HepG2 (cell line): ENCODE results near the gene EMC1. TPM values are rescaled to one million over a fixed set of nuclear protein-coding genes. Genes with fewer than 3 reads are reported as not detected.

Experiments used
- ATAC-seq: fragments of 200-7000 bp; cut with Tn5 transposase; 3 replicates; pipeline ENCODE4 v1.9.1; 2020; ENCODE audit warnings: mild to moderate bottlenecking, moderate library complexity
- BruUV-seq: library from RNA; stranded (reverse); fragments of 400-500 nt; replicated peaks from 2 replicates; lab custom pipeline; 2021; lab: Mats Ljungman, UMichigan
- CTCF ChIA-PET: fragments of 300-600 bp; formaldehyde crosslinking; extraction: SDS; loops from one replicate; lab custom pipeline; 2021; ENCODE audit warnings: low total read pairs, inconsistent platforms, low intra/inter-chr PET ratio; lab: Yijun Ruan, JAX
- POLR2A ChIA-PET: fragments of 350-600 bp; sonication (Branson Sonifier 250); formaldehyde crosslinking; loops from one replicate; lab custom pipeline; 2020; ENCODE audit warnings: antibody characterized with exemption, inconsistent platforms; lab: Yijun Ruan, JAX
- DNase-seq: peaks from one replicate; pipeline ENCODE4 v3.0.0-alpha.2; 2015; ENCODE audit warnings: low spot score
- FAIRE-seq: peaks from 3 replicates; lab custom pipeline; 2011; peaks lifted over from hg19 to GRCh38; lab: Jason Lieb, UNC
- H2AFZ ChIP-seq: one replicate; pipeline ENCODE4 v1.6.1; 2011; ENCODE audit warnings: low read length, inconsistent platforms
- H3K27ac ChIP-seq: fragments of 300-600 bp; 3 replicates; pipeline ENCODE4 v1.8.0; 2011; ENCODE audit warnings: mixed run types, mild to moderate bottlenecking, mixed read lengths, low read length, inconsistent platforms; ENCODE audit not compliant: insufficient read depth; ENCODE audit errors: extremely low read length
- H3K27me3 ChIP-seq, 2 experiments: fragments of 200-600 bp in 1 of 2; 2 replicates in 1 of 2; 3 replicates in 1 of 2; pipeline versions ENCODE4 v1.6.0 to v1.8.0; 2011; ENCODE audit warnings: low read length in 2 of 2, mild to moderate bottlenecking in 2 of 2, moderate library complexity in 2 of 2, inconsistent platforms in 1 of 2; ENCODE audit not compliant: insufficient read depth in 2 of 2, control insufficient read depth in 1 of 2
- H3K36me3 ChIP-seq, 2 experiments: fragments of 200-600 bp in 1 of 2; replicated peaks in 1 of 2; 2 replicates in 1 of 2; 3 replicates in 1 of 2; pipeline versions ENCODE4 v1.5.1 to v1.8.0; 2011; ENCODE audit warnings: low read length in 2 of 2, inconsistent platforms in 1 of 2; ENCODE audit not compliant: insufficient read depth in 2 of 2, control insufficient read depth in 1 of 2
- H3K4me1 ChIP-seq: 2 replicates; pipeline ENCODE4 v1.5.1; 2012; ENCODE audit warnings: low read length, inconsistent platforms; ENCODE audit not compliant: insufficient read depth
- H3K4me2 ChIP-seq: 2 replicates; pipeline ENCODE4 v1.6.0; 2011; ENCODE audit warnings: low read depth, low read length, inconsistent platforms
- H3K4me3 ChIP-seq, 3 experiments: fragments of 200-600 bp in 1 of 3; sonication (generic), shearing (Covaris generic) in 1 of 3; replicated peaks in 1 of 3; 2 replicates each; pipeline ENCODE4 v1.5.1; 2011 to 2016; ENCODE audit warnings: low read length in 3 of 3, inconsistent platforms in 2 of 3, low read depth in 2 of 3, mild to moderate bottlenecking in 2 of 3, control low read depth in 1 of 3, mixed read lengths in 1 of 3; ENCODE audit not compliant: insufficient read depth in 1 of 3
- H3K79me2 ChIP-seq: one replicate; pipeline ENCODE4 v1.6.1; 2011; ENCODE audit warnings: low read length, inconsistent platforms; ENCODE audit not compliant: insufficient read depth
- H3K9ac ChIP-seq: 2 replicates; pipeline ENCODE4 v1.6.0; 2011; ENCODE audit warnings: mild to moderate bottlenecking, low read depth, low read length, inconsistent platforms; ENCODE audit not compliant: insufficient read depth
- H3K9me3 ChIP-seq: 2 replicates; pipeline ENCODE4 v1.5.1; 2012; ENCODE audit warnings: mild to moderate bottlenecking, low read length
- H4K20me1 ChIP-seq: 2 replicates; pipeline ENCODE4 v1.6.0; 2011; ENCODE audit warnings: inconsistent platforms, mild to moderate bottlenecking, low read length, moderate library complexity; ENCODE audit not compliant: insufficient read depth
- BCL6 ChIP-seq: IDR thresholded peaks from 2 replicates; pipeline ENCODE4 v1.6.1; 2016; ENCODE audit warnings: missing genetic modification reagents, missing compliant biosample characterization
- BRCA1 ChIP-seq: sonication (generic); formaldehyde crosslinking; IDR thresholded peaks from 2 replicates; pipeline ENCODE4 v1.4.0; 2020; ENCODE audit warnings: missing genetic modification reagents
- CAMTA2 ChIP-seq: sonication (generic); formaldehyde crosslinking; IDR thresholded peaks from 2 replicates; pipeline ENCODE4 v1.4.0; 2020; ENCODE audit warnings: mild to moderate bottlenecking, missing genetic modification reagents, borderline replicate concordance
- CREM ChIP-seq, 2 experiments: sonication (generic) in 1 of 2; formaldehyde crosslinking in 1 of 2; IDR thresholded peaks; 2 replicates each; pipeline versions ENCODE4 v1.4.0 to v1.6.1; 2016 to 2020; ENCODE audit warnings: antibody characterized with exemption in 1 of 2, mild to moderate bottlenecking in 1 of 2, missing genetic modification reagents in 1 of 2
- FOXC1 ChIP-seq: sonication (generic); formaldehyde crosslinking; IDR thresholded peaks from 2 replicates; pipeline ENCODE4 v1.8.0; 2022; ENCODE audit warnings: mild to moderate bottlenecking, missing genetic modification reagents, borderline replicate concordance
- GPN1 ChIP-seq: sonication (generic); formaldehyde crosslinking; IDR thresholded peaks from 2 replicates; pipeline ENCODE4 v1.5.1; 2020; ENCODE audit warnings: missing genetic modification reagents, borderline replicate concordance
- HOXA5 ChIP-seq: sonication (generic); formaldehyde crosslinking; IDR thresholded peaks from 2 replicates; pipeline ENCODE4 v1.4.0; 2020; ENCODE audit warnings: missing genetic modification reagents
- NAIF1 ChIP-seq: sonication (generic); formaldehyde crosslinking; IDR thresholded peaks from 2 replicates; pipeline ENCODE4 v1.5.0; 2020; ENCODE audit warnings: mild to moderate bottlenecking, missing genetic modification reagents, borderline replicate concordance
- NONO ChIP-seq, 2 experiments: fragments of 450-650 bp in 1 of 2; sonication (generic) in 1 of 2; formaldehyde crosslinking in 1 of 2; IDR thresholded peaks in 1 of 2; conservative IDR thresholded peaks in 1 of 2; 2 replicates each; pipeline versions ENCODE4 v1.6.1 to v1.8.0; 2017 to 2022; ENCODE audit warnings: mild to moderate bottlenecking in 1 of 2, missing genetic modification reagents in 1 of 2, moderate library complexity in 1 of 2
- PHF21A ChIP-seq: sonication (generic); formaldehyde crosslinking; IDR thresholded peaks from 2 replicates; pipeline ENCODE4 v1.5.0; 2020; ENCODE audit warnings: mild to moderate bottlenecking, missing genetic modification reagents
- SMYD3 ChIP-seq: sonication (generic); formaldehyde crosslinking; IDR thresholded peaks from 2 replicates; pipeline ENCODE4 v1.8.1; 2023; ENCODE audit warnings: mild to moderate bottlenecking, missing genetic modification reagents
- ZHX2 ChIP-seq, 2 experiments: sonication (generic) in 1 of 2; formaldehyde crosslinking in 1 of 2; IDR thresholded peaks; 2 replicates each; pipeline versions ENCODE4 v1.6.1 to v1.9.0; 2014 to 2022; ENCODE audit warnings: antibody characterized with exemption in 1 of 2, borderline replicate concordance in 1 of 2, inconsistent platforms in 1 of 2, low read depth in 1 of 2, missing genetic modification reagents in 1 of 2
- ZNF510 ChIP-seq: sonication (generic); formaldehyde crosslinking; IDR thresholded peaks from 2 replicates; pipeline ENCODE4 v1.4.0; 2020; ENCODE audit warnings: low read depth, mild to moderate bottlenecking, missing genetic modification reagents
- ZNF597 ChIP-seq: sonication (generic); formaldehyde crosslinking; IDR thresholded peaks from 2 replicates; pipeline ENCODE4 v1.5.0; 2020; ENCODE audit warnings: missing genetic modification reagents
- ZNF766 ChIP-seq: sonication (generic); formaldehyde crosslinking; IDR thresholded peaks from 2 replicates; pipeline ENCODE4 v1.5.0; 2020; ENCODE audit warnings: missing genetic modification reagents, borderline replicate concordance
- ZNF883 ChIP-seq: sonication (generic); formaldehyde crosslinking; IDR thresholded peaks from 2 replicates; pipeline ENCODE4 v1.5.1; 2020; ENCODE audit warnings: mild to moderate bottlenecking, missing genetic modification reagents; ENCODE audit errors: not compliant biosample characterization
- WGBS: methylation state at CpG from one replicate; pipeline ENCODE4 v1.1.6; 2017; ENCODE audit warnings: low lambda C conversion rate; 5-methylcytosine and 5-hydroxymethylcytosine counted together
- in situ Hi-C: cut with HindIII; loops from 2 replicates; pipeline ENCODE4 v1.10.0; 2017; ENCODE audit warnings: low pct_unique_long_range_greater_than_20kb; ENCODE audit not compliant: extremely low pct_ligation_motif_present
- intact Hi-C: fragments of 100-400 bp; cut with micrococcal nuclease; formaldehyde crosslinking; loops from one replicate; pipeline ENCODE4 v1.10.0; 2022; ENCODE audit not compliant: unreplicated experiment
- polyA plus RNA-seq, 8 experiments: library from polyadenylated mRNA; depleted of rRNA in 3 of 8; stranded (reverse) in 7 of 8; unstranded in 1 of 8; fragments of >200 nt; fragmentation: Illumina TruSeq in 4 of 8; extraction: Trizol in 4 of 8; gene quantifications; 2 replicates each; pipeline versions ENCODE4 v1.2.1 to v1.2.3, GENCODE V29; 2011 to 2016; ENCODE audit warnings: low read depth in 4 of 8, missing spikeins in 1 of 8, mixed read lengths in 1 of 8; ENCODE audit not compliant: insufficient read depth in 1 of 8
- total RNA-seq, 5 experiments: library from RNA; depleted of rRNA; stranded (reverse); fragments of >200 nt; fragmentation: Illumina TruSeq; extraction: Trizol; gene quantifications; 2 replicates each; pipeline ENCODE4 v1.2.3, GENCODE V29; 2016; ENCODE audit warnings: low read depth in 1 of 5
- TF ChIP-seq, protein P1 (sequence below): sonication (generic); formaldehyde crosslinking; IDR thresholded peaks from 2 replicates; pipeline ENCODE4 v1.5.0; 2020; ENCODE audit warnings: missing genetic modification reagents, mild to moderate bottlenecking, borderline replicate concordance

Gene EMC1
- total and polyA plus RNA-seq, 2 of the 13 experiments (the other 11 are each of a cell fraction or from before 2014, with no cell fraction given), result 38.0 to 61.3 TPM

DNA sequence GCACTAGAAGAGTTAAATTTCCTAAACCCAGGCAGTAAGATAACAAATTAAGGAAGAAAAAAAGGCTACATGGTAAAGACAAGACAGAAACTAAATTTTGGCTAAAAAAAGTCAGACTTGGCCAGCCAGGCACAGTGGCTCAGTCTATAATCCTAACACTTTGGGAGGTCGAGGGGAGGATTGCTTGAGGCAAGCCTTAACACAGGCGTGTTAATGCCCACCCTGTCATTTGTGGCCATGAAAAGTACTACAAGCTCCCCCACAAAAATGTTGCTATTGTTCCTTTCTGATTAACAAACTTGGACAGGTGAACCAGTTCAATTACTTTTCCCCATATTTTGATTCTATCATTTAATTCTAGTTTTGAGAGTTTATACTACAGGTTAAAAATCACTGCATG is 73.5 kb downstream of the EMC1 start:
- H2AFZ ChIP-seq, result no peak overlapping the region
- POLR2A ChIA-PET, result no interaction called here

More for the DNA sequence above, 73.5 kb downstream of the EMC1 start:
- no peak overlapping the region for H3K27ac ChIP-seq
- H3K4me3 ChIP-seq, result no peak overlapping the region
- no peaks in the 10 kb centered on the region for H3K27me3 ChIP-seq
- FAIRE-seq (no peak), ATAC-seq (no peak; the same call in 2 of the 3 replicates), DNase-seq (no peak)
- WGBS, result 96% methylated on average over 2 of the region's 2 CpGs
- no peaks in the 10 kb centered on the region for H4K20me1 ChIP-seq
- no peaks in the 10 kb centered on the region for H3K4me1 ChIP-seq
- intact Hi-C loops (loop anchor here (2.0 kb wide), 1 partner anchor 63 kb away; no protein-coding TSS in a partner anchor), in situ Hi-C loops (loop anchor here (10.0 kb wide), 1 partner anchor 57 kb away; no protein-coding TSS in a partner anchor)
- peaks cover 34 to 90% of the 10 kb centered on the region in 2 experiments for H3K36me3 ChIP-seq
- BruUV-seq, result no TSS peak
- H3K9me3 ChIP-seq, result no peaks in the 10 kb centered on the region
- H3K9ac ChIP-seq, result no peak overlapping the region
- CTCF ChIA-PET, result no interaction called here
- no peaks in the 10 kb centered on the region for H3K79me2 ChIP-seq
- H3K4me2 ChIP-seq, result no peak overlapping the region
- TF ChIP-seq BRCA1 (CRISPR knock-in tag) (no peak), ZHX2 (IDR thresholded peaks at IDR 0.05; ENCODE audit: low read depth) (no peak), ZHX2 (CRISPR knock-in tag; IDR thresholded peaks at IDR 0.05; ENCODE audit: borderline replicate concordance) (no peak), BCL6 (CRISPR knock-in tag) (no peak), NONO (IDR thresholded peaks at IDR 0.05) (no peak), NONO (CRISPR knock-in tag; conservative IDR thresholded peaks at IDR 0.05) (no peak), HOXA5 (CRISPR knock-in tag) (no peak), CAMTA2 (CRISPR knock-in tag) (no peak), SMYD3 (no peak), FOXC1 (no peak), CREM (IDR thresholded peaks at IDR 0.05) (no peak), CREM (CRISPR knock-in tag; IDR thresholded peaks at IDR 0.05) (no peak), ZNF766 (CRISPR knock-in tag) (no peak), NAIF1 (CRISPR knock-in tag) (no peak), GPN1 (CRISPR knock-in tag) (no peak), ZNF597 (CRISPR knock-in tag) (no peak), ZNF883 (CRISPR knock-in tag) (no peak), PHF21A (CRISPR knock-in tag) (no peak), ZNF510 (no peak)
- TF ChIP-seq, protein P1, sequence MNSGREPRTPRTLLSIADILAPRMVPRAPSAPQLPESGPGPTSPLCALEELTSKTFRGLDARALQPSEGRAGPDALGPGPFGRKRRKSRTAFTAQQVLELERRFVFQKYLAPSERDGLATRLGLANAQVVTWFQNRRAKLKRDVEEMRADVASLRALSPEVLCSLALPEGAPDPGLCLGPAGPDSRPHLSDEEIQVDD (CRISPR knock-in tag), result no peak
